Neural cell (in vitro differentiated cells): Measurements from ENCODE around the gene LMCD1. TPM values are rescaled to one million over a fixed set of nuclear protein-coding genes. Genes with fewer than 3 reads are reported as not detected.

ENCODE experiments used
- H2AFZ ChIP-seq: fragments of 200-600, 300-800 bp; sonication (generic), shearing (Covaris generic); 2 replicates; pipeline ENCODE4 v1.6.0; 2014; ENCODE audit warnings: low read depth, mild to moderate bottlenecking, antibody characterized with exemption, low read length, moderate library complexity
- H3F3A ChIP-seq: fragments of 200-600 bp; shearing (Covaris generic); 2 replicates; pipeline ENCODE4 v1.6.1; 2016; ENCODE audit warnings: mild to moderate bottlenecking, moderate library complexity, mixed read lengths, antibody characterized with exemption, low read length; ENCODE audit not compliant: insufficient read depth, poor library complexity, severe bottlenecking
- H3K27ac ChIP-seq: fragments of 200-600, 300-800 bp; sonication (generic), shearing (Covaris generic); 2 replicates; pipeline ENCODE4 v1.5.1; 2014; ENCODE audit warnings: mild to moderate bottlenecking, low read length, moderate library complexity
- H3K27me3 ChIP-seq: fragments of 300-800, 200-600 bp; sonication (generic), shearing (Covaris generic); 2 replicates; pipeline ENCODE4 v1.6.0; 2014; ENCODE audit warnings: mild to moderate bottlenecking, low read depth, low read length, moderate library complexity; ENCODE audit not compliant: insufficient read depth
- H3K36me3 ChIP-seq: fragments of 300-800, 200-600 bp; sonication (generic), shearing (Covaris generic); 2 replicates; pipeline ENCODE4 v1.5.1; 2014; ENCODE audit warnings: mild to moderate bottlenecking, antibody characterized with exemption, low read length, moderate library complexity; ENCODE audit not compliant: insufficient read depth
- H3K4me2 ChIP-seq: fragments of 300-800, 200-600 bp; sonication (generic), shearing (Covaris generic); 2 replicates; pipeline ENCODE4 v1.6.0; 2014; ENCODE audit warnings: mild to moderate bottlenecking, low read length
- H3K4me3 ChIP-seq: fragments of 300-800, 200-600 bp; sonication (generic), shearing (Covaris generic); 2 replicates; pipeline ENCODE4 v1.5.1; 2014; ENCODE audit warnings: mild to moderate bottlenecking, low read length, moderate library complexity
- H3K79me2 ChIP-seq: fragments of 200-600 bp; shearing (Covaris generic); replicated peaks from 2 replicates; pipeline ENCODE4 v1.6.0; 2014; ENCODE audit warnings: mild to moderate bottlenecking, low read length, moderate library complexity; ENCODE audit not compliant: insufficient read depth
- H3K9ac ChIP-seq: fragments of 300-800, 200-600 bp; sonication (generic), shearing (Covaris generic); 2 replicates; pipeline ENCODE4 v1.6.1; 2016; ENCODE audit warnings: mild to moderate bottlenecking, low read length, mixed read lengths
- H3K9me2 ChIP-seq: fragments of 200-600 bp; shearing (Covaris generic); 2 replicates; pipeline ENCODE4 v1.6.1; 2016; ENCODE audit warnings: mild to moderate bottlenecking, low read length, mixed read lengths; ENCODE audit not compliant: insufficient read depth
- H3K9me3 ChIP-seq: fragments of 200-600, 300-800 bp; sonication (generic), shearing (Covaris generic); 2 replicates; pipeline ENCODE4 v1.6.1; 2016; ENCODE audit warnings: mild to moderate bottlenecking, mixed run types, low read length, moderate library complexity, mixed read lengths
- H4K20me1 ChIP-seq: fragments of 200-600 bp; shearing (Covaris generic); 2 replicates; pipeline ENCODE4 v1.6.1; 2016; ENCODE audit warnings: mild to moderate bottlenecking, mixed run types; ENCODE audit not compliant: insufficient read depth
- CTCF ChIP-seq: fragments of 450-650 bp; IDR thresholded peaks from 2 replicates; pipeline ENCODE4 v1.5.1; 2014; ENCODE audit warnings: antibody characterized with exemption, mild to moderate bottlenecking, moderate library complexity; ENCODE audit not compliant: poor library complexity, severe bottlenecking
- EP300 ChIP-seq: fragments of 450-650 bp; conservative IDR thresholded peaks from 2 replicates; pipeline ENCODE4 v1.6.1; 2014; ENCODE audit warnings: antibody characterized with exemption, mild to moderate bottlenecking, moderate library complexity; ENCODE audit not compliant: poor library complexity, severe bottlenecking
- EZH2 ChIP-seq: fragments of 200-600, 300-800 bp; shearing (Covaris generic), sonication (generic); IDR thresholded peaks from 2 replicates; pipeline ENCODE4 v1.6.1; 2014; ENCODE audit warnings: antibody characterized with exemption, low read length, borderline replicate concordance, mild to moderate bottlenecking; ENCODE audit not compliant: insufficient read depth, poor library complexity, severe bottlenecking
- MXI1 ChIP-seq: fragments of 450-650 bp; conservative IDR thresholded peaks from 2 replicates; pipeline ENCODE4 v1.6.1; 2014; ENCODE audit warnings: antibody characterized with exemption, mild to moderate bottlenecking; ENCODE audit not compliant: poor library complexity, severe bottlenecking
- POLR2AphosphoS5 ChIP-seq: IDR thresholded peaks from 2 replicates; pipeline ENCODE4 v1.6.1; 2012
- RAD21 ChIP-seq: fragments of 450-650 bp; conservative IDR thresholded peaks from 2 replicates; pipeline ENCODE4 v1.6.1; 2014; ENCODE audit warnings: antibody characterized with exemption, mild to moderate bottlenecking, moderate library complexity
- REST ChIP-seq: IDR thresholded peaks from 2 replicates; pipeline ENCODE4 v1.6.1; 2012; ENCODE audit warnings: borderline replicate concordance
- SMC3 ChIP-seq: fragments of 450-650 bp; conservative IDR thresholded peaks from 2 replicates; pipeline ENCODE4 v1.6.1; 2014; ENCODE audit warnings: antibody characterized with exemption, mild to moderate bottlenecking, moderate library complexity; ENCODE audit not compliant: poor library complexity
- TAF1 ChIP-seq: IDR thresholded peaks from 2 replicates; pipeline ENCODE4 v1.6.1; 2012; ENCODE audit warnings: low read depth
- polyA plus RNA-seq: library from polyadenylated mRNA; depleted of rRNA; stranded (reverse); fragments of >200 nt; gene quantifications from 2 replicates; pipeline ENCODE4 v1.2.3, GENCODE V29; 2014

The LMCD1 gene
- polyA plus RNA-seq, 1 donor from 2014 or later, result 3.5 TPM

- Histone ChIP-seq H3K9me3 (no peaks in the 10 kb centered on the region), H3K79me2 (no peaks in the 10 kb centered on the region), H3K9ac (no peak overlapping the region), H3K27me3 (no peaks in the 10 kb centered on the region), H4K20me1 (no peaks in the 10 kb centered on the region), H2AFZ (no peak overlapping the region), H3K4me2 (no peak overlapping the region), H3K9me2 (no peaks in the 10 kb centered on the region), H3K36me3 (no peaks in the 10 kb centered on the region), H3K27ac (no peak overlapping the region), H3F3A (no peaks in the 10 kb centered on the region), H3K4me3 (no peak overlapping the region)
- TF ChIP-seq RAD21 (no peak), SMC3 (no peak), EP300 (no peak), POLR2AphosphoS5 (no peak), CTCF (no peak), REST (no peak), EZH2 (no peak), TAF1 (no peak)
These were observed 98.8 kb downstream of the LMCD1 start for GRCh38 chr3:8600457-8600856.

- Histone ChIP-seq H3K27ac (no peak overlapping the region), H3F3A (no peaks in the 10 kb centered on the region), H3K4me2 (no peak overlapping the region), H3K27me3 (no peaks in the 10 kb centered on the region), H3K36me3 (no peaks in the 10 kb centered on the region), H3K9me2 (no peaks in the 10 kb centered on the region), H3K79me2 (no peaks in the 10 kb centered on the region), H4K20me1 (no peaks in the 10 kb centered on the region), H2AFZ (no peak overlapping the region), H3K9me3 (no peaks in the 10 kb centered on the region), H3K4me3 (no peak overlapping the region), H3K9ac (no peak overlapping the region)
- TF ChIP-seq REST, result no peak
- TF ChIP-seq CTCF, result no peak
- TF ChIP-seq EZH2, result no peak
- no peak for TF ChIP-seq POLR2AphosphoS5
- no peak for TF ChIP-seq TAF1
- TF ChIP-seq MXI1, result no peak
- TF ChIP-seq RAD21, result no peak
- no peak for TF ChIP-seq SMC3
- no peak for TF ChIP-seq EP300
These were observed 101.6 kb downstream of the LMCD1 start for GRCh38 chr3:8603115-8603710.
